GM19238 (cell line): ENCODE results near the gene TAT.
A peak's percentile ranks its signal among the peaks of the same experiment; 100 is the strongest.
"Not testable (repeated sequence)": the region's sequence is repeated elsewhere in the genome, so short reads cannot be mapped to it uniquely, and the experiment has no call there.

Source experiments
- DNase-seq: peaks from one replicate; pipeline ENCODE4 v3.0.0; 2011; ENCODE audit warnings: low spot score; ENCODE audit not compliant: insufficient read length

Gene TAT

DNA sequence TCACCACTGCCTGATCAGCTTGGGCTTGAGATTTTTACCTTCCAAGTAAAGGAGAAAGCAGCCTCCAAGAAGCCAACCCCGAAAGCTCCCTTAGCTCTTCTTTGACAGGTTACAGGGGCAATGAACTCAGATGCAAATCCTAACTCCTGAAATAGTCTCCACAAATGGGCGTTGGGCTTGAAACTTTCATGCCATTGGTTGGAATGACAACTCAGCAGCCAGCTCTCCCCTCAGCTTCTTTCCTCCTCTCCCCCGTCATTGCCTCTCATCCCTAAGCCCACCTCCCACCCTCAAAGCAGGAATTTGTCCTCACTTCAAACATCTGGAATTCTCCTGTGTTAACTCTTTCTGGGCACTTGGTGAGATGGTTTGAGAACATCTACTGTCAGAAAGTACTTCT, at the start of gene TAT:
TAT (minus strand) TSS at position 122 of the 400 bp plus-strand sequence. CDS start 677 bp downstream, outside the sequence.
- no peak for DNase-seq

DNA sequence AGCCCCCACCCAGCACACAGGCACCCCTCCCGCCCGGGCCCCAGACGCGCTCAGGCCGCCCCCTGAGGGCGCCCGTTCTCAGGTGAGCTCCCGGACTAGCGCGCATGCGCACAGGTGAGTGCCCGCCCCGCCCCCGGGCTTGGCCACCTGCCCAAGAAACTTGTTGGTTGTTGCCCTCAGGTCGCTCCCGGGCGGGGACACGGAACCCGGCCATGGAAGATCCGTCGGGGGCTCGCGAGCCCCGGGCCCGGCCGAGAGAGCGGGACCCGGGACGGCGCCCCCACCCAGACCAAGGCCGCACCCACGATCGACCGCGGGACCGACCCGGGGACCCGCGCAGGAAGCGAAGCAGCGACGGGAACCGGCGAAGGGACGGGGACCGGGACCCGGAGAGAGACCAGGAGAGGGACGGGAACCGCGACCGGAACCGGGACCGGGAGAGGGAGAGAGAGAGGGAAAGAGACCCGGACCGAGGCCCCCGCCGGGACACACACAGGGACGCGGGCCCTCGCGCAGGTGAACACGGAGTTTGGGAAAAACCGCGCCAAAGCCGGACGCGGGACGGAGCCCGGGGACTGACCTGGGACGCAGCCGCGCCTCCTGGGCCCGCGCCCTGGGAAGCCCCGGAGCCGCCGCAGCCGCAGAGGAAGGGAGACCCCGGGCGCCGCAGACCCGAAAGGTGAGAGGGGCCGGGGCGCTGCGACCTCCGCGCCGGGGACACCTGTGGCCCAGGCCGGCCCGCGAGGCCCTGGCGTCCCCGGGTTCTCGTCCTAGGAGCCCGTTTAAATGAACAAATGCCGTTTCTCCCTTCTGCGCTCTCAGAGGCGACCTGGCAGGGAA, 49.3 kb upstream of the TAT start, which contains the start of gene MARVELD3:
MARVELD3 (plus strand) TSS at position 167 of the 840 bp plus-strand sequence; CDS start at position 213, 46 bp downstream.
- no peak for DNase-seq

DNA sequence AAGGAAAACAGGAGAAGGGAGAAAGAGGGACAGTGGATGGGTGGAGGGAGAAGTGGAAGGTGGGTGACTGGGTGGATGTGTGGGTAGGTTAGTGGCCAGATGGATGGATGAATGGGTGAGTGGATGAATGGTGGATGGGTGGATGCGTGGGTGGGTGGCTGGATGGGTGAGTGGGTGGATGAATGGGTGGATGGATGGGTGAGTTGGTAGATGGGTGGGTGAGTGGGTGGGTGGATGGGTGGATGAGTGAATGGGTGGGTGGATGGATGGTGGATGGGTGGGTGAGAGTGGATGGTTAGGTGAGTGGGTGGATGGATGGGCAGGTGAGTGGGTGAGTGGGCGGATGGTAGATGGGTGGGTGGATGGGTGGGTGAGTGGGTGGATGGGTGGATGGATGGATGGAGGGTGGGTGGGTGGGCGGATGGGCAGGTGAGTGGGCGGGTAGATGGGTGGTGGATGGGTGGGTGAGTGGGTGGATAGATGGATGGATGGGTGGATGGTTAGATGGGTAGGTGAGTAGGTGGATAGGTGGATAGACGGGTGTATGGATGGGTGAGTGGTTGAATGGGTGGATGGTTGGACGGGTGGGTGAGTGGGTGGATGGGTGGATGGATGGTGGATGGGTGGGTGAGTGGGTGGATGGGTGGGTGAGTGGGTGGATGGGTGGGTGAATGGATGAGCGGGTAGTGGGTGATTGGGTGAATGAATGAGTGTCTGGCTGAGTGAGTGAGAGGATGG, 48.4 kb upstream of the TAT start:
- DNase-seq, result no peak

DNA sequence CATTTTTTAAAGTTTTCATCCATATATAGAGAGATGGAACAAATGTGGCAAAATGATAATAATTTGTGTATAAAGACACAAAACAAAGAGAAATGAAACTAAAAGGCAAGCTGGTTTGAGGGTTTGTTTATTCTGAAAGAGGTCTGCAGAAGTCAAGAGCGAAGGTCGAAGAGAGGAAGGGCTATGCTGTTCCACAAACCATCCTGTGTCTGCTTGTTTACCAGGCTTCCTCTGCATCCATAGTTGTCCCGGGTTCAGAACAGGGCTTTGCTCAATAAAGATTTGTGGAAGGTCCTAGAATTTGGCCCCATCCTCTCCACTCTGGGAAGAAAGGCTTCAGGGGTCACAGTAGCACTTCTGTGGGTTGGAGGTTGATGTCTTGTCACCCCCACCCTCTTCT, 46.7 kb upstream of the TAT start:
- DNase-seq, result no peak

DNA sequence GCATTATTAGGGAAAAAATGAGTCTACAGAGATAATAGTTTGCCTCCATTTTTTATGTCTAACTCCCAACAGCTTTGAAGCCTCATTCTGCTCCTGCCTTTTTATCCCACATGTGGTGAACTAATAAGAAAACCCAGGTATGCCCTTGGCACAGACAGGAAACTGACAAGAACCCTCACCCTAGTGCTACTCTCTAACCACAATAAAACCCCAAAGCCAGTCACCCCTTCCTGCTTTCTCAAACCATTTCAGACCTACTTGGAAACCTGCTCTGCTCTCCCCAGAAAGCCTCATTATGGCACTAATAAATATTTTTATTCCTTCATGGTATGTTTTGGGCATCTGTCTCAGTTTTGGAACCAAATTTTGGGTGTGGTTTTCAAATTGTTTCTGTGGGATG, 45.2 kb upstream of the TAT start:
- DNase-seq, result no peak

DNA sequence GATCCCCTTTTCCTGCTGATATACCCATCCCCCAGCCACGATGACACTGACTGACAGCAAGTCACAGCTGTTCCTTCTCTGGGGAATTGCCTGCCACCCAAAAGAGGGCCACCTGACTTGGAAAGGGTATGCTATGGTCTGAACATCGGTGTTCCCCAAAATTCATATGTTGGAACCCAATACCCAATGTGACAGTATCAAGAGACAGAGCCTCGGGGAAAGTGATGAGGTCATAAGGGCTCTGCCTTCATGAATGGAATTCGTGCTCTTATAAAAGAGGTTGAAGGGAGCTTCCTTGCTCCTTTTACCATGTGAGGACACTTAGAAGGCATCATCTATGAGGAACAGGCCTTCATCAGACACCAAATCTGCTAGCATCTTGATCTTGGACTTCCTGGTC, 41.5 kb upstream of the TAT start:
- DNase-seq, result no peak

DNA sequence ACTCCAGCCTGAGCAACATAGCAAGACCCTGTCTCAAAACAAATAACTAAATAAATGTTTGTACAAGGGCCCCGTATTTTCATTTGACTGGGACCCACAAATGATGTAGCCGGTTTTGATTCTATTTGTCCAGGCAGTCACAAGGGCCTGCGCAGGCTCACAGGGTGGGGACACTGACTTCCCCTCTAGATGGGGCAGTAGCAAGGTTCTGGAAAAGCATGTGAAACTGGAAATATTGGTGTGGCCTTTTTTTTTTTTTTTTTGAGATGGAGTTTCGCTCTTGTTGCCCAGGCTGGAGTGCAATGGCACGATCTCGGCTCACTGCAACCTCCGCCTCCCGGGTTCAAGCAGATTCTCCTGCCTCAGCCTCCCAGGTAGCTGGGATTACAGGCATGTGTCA, 38.1 kb upstream of the TAT start:
- not testable (repeated sequence) for DNase-seq

DNA sequence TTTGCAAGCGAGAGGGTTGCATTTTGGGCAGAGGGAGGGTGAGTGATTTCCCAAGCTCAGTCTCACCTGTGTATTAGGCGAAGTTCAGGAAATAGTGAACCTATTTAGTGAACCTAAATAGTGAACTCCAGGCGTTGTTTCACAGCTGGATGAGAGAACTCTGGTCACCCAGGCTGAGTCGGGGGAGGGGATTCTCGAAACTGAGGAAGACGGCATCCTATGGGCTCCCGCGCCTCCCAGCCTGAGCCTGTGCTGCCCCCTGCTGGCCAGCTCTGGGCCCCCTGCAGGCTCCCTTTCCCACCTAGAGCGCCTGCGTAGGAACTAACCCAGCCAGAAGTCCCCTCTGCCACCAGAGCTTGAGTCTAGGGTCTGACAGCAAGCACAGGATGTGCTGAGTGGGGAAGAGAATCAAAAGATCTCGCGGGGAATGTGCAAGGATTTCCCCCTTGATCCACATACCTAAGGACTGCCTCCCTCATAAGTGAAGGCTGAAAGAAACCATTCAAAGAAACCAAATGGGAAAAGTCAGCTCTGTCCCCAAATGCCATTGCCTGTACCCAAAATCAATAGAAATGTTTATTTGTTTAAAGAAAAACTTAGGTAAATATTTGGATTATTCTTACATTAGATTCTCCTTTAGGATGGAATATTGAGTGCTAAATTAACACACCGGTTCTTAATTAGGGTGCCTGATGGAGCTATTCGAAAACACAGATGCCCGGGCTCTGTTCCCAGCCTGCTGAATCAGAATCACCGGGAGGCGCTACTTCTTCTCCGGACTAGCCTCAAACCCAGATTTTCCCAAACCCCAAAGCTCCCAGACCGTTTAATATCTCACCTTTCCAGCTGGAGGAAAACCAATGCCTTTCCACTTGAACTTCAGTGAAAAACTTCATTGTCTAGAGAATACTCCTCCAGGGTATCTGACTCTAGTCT, 34.3 kb upstream of the TAT start:
- DNase-seq, result peak; percentile 83

DNA sequence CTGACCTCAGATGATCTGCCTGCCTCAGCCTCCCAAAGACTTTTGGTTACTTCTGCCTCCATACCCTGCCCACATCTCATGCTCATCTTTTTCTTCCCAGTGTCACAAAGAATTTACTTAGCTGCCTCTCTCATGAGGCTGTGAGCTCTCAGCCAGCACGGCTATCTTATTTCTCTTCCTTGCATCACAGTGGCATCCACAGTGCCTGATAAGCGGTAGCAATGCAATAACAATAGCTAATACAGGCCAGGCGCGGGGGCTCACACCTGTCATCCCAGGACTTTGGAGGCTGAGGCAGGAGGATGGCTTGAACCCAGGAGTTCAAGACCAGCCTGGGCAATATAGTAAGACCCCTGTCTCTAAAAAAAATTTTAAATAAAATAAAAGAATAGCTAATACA, 33.6 kb upstream of the TAT start:
- DNase-seq, result no peak

DNA sequence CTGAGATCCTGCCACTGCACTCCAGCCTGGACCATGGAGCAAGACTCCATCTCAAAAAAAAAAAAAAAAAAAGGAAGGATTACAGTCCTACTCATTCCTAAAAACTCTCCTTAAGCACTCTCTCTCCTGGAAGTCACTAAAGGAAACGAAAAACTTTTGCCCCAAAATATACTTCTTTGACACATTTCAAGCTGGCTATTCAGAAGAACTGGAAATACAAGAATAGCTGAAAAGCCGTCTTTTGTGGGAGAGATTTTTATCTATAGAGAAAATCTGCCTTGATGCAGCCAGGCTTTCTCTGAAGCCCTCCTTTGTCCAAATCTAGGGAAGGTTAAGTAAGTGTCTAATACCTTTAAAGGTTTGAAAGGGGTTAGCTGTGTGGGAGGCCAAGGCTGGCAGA, 32.2 kb upstream of the TAT start:
- no peak for DNase-seq

DNA sequence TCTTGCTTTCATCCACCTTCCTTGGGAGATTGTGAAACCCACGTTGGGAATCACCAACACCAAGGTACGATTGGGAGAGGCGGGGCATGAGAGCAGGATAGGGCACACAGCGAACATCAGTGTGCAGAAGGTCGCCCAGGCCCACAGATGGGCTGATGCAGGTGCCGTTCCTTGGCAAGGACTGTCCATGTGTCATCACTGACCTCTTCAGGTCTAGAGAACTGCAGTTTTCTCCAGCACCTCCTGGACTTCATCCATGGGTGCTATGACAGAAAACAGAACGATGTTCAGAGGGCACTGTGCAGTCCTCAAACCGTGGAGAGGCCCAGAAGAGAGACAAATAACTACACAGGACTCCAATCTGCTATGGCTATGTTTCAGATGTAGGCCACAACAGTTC, 23.9 kb upstream of the TAT start:
- no peak for DNase-seq

DNA sequence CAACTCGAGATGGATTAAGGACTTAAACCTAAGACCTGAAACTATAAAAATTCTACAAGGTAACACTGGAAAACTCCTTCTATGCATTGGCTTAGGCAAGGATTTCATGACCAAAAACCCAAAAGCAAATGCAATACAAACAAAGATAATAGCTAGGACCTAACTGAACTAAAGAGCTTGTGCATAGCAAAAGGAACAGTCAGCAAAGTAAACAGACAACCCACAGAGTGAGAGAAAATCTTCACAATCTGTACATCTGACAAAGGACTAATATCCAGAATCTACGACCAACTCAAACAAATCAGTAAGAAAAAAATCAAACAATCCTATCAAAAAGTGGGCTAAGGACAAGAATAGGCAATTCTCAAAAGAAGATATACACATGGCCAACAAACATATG, 21.5 kb upstream of the TAT start:
- DNase-seq, result not testable (repeated sequence)

DNA sequence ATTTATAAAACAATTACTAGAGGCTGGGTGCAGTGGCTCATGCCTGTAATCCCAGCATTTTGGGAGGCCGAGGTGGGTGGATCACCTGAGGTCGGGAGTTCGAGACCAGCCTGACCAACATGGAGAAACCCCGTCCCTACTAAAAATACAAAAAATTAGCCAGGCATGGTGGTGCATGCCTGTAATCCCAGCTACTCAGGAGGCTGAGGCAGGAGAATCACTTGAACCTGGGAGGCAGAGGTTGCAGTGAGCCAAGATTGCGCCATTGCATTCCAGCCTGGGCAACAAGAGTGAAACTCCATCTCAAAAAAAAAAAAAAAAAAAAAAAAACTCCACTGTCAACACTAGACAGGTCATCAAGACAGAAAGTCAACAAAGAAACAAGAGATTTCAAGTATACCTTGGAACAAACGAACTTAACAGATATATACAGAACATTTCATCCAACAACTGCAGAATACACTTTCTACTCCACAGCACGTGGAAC, 18.5 kb upstream of the TAT start:
- DNase-seq, result not testable (repeated sequence)

DNA sequence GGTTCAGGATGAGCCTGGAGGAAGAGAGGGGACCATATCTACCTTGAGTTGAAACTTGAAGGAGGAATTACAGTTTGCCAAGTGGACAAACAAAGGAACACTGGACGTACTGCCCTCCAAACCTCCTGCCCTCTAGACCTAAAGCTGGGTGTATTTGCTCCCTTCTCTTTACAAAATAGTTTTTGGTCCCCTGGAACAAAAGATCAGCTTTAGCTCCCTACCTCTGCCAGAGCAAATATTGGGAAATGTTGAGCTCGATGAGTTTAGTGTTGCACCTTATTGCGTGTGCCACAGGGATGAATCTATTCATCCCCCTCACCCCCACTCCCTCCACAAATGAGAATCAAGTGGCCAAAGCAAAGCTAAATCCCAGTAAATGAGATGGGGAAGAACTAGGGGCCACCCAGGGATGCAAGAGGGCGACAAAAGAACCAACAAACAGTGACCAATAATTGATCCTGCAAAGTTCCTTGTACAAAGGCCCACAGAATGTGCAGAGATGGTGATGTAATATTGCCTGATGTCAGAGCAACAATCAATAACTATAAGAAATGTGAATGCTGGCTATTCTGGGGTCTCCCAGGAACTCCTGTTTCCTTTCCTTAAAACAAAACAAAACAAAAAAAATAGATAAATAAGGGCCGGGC, 17.2 kb upstream of the TAT start:
- DNase-seq, result no peak

DNA sequence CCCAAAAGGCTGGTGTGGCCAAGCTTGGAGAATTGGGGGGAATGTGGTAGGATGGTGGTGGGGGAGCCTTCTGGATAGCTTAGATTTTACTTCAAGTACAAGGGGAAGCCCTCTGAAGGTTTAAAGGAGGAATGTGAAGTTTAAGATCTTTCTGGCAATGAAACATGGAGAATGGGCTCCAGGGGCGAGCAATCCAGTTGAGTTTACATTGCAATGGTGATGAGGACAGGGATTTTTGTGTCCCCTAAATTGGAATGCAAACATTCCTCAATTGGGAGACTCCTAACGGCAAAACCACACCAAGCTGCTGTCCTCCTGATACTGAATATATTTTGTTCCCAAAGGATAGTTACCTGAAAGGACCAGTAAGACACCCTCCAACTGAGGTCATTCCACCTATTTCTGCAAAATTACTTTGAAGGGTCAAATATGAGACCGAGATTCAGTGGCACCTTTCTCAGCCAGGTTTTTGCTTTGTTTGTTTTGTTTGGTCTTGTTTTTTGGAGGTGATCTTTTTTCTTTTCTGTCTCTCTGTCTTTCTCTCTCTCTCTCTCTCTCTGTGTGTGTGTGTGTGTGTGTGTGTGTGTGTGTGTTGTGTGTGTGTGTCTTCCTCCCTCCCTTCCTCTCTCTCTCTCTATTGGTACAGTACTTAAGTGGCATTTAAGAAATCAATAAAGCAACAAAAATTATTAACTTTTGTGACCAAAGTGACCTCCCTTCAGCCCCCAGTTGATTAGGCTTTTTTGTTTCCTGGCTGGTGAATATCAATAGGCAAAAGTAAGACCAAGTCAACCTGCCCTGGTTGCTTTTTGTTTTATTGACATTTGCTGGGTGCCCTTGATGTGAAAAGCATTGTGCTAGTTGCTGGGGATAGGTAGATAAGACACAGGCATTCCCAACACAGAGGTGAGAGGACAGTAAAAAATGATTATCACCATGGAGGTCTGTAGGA, 16.4 kb upstream of the TAT start:
- no peak for DNase-seq

DNA sequence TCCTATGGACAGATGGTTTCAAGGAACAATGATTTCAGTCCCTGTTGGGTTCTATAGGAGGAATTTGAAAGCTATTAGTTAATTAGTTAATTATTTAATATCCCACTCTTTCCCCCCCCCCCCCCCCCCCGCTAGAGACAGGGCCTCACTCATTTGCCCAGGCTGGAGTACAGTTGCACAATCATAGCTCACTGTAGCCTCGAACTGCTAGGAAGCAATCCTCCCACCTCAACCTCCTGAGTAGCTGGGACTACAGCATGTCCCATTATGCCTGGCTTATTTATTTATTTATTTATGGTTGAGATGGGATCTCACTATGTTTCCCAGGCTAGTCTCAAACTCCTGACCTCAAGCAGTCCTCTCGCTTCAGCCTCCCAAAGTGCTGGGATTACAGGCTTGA, 15.0 kb upstream of the TAT start:
- no peak for DNase-seq

DNA sequence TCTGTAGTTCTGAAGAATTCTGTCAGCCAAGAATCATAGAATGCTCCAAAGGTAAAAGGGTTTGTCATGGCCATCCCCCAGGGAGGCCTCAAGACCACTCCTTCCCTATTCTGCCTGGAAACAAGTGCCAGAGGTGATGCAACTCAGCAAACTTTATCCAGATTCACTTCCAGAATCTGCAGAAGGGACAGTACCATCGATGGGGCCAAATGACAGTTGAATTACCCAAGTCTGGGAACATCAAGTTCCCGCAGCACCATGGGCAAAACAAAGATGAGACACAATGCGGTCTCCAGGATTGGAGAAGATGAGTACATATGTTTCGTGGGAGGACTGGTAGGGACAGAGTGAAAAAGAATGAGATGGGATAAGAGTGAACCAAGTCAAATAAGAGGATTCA, 13.7 kb upstream of the TAT start:
- no peak for DNase-seq

DNA sequence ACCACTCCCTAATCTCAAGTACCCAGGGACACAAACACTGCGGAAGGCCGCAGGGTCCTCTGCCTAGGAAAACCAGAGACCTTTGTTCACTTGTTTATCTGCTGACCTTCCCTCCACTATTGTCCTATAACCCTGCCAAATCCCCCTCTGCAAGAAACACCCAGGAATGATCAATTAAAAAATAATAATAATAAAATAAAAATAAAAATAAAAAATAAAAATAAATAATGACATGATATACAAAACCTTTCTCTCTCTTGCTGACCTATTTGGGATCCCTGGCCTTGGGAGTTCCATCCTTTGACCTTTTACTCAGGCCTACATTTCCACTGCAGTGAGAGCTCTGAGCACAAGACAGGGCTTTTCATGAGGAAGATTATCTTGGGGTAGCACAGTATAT, 13.2 kb upstream of the TAT start:
- not testable (repeated sequence) for DNase-seq

DNA sequence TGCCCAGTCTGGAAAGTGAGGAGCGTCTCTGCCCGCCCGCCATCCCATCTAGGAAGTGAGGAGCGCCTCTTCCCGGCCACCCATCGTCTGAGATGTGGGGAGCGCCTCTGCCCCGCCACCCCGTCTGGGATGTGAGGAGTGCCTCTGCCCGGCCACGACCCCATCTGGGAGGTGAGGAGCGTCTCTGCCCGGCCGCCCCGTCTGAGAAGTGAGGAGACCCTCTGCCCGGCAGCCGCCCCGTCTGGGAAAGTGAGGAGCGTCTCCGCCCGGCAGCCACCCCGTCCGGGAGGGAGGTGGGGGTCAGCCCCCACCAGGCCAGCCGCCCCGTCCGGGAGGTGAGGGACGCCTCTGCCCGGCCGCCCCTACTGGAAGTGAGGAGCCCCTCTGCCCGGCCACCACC, 12.4 kb upstream of the TAT start:
- DNase-seq, result not testable (repeated sequence)

DNA sequence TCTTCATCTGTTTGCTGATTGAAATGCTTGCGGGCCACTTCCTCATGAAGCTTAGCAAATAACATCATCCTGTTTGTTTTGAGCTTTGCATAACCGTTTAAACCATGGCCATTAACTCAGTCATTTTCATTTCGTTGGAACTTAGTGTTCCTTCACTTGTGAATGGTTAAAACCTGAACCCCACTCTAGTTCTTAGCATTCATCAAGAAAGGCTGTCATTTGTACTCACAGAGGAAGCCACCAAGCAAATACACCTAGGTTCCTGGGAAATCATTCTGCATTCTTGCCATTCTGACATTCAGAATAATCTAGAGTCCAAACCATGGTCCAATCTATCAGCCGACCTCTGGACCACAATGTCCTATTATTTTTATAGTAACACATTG, 8.4 kb upstream of the TAT start:
- no peak for DNase-seq
